H1 (cell line): ENCODE results near the gene MBD3L2B. TPM values are rescaled to one million over a fixed set of nuclear protein-coding genes. Genes with fewer than 3 reads are reported as not detected.

Experiments
- TBP ChIP-seq: IDR thresholded peaks from 2 replicates; pipeline ENCODE4 v1.6.1; 2011; ENCODE audit warnings: low read depth, low read length, improper control_type of control experiment
- polyA plus RNA-seq, 7 experiments: library from polyadenylated mRNA; depleted of rRNA in 3 of 7; stranded (reverse) in 5 of 7; unstranded in 2 of 7; fragments of >200 nt in 5 of 7; fragments of 200-250 nt in 2 of 7; gene quantifications; 1 replicate in 5 of 7; 2 replicates in 1 of 7; 4 replicates in 1 of 7; pipeline versions ENCODE4 v1.2.1 to v1.2.3, GENCODE V29; 2011 to 2013; ENCODE audit warnings: missing spikeins in 2 of 7, mixed read lengths in 2 of 7
- total RNA-seq: library from RNA; stranded (reverse); fragmentation: NEBNext Ultra II Directional; extraction: Animal tissue kit (Norgen Biotek cat#: 25700); gene quantifications from 2 replicates; pipeline ENCODE4 v1.2.1, GENCODE V29; 2021

MBD3L2B gene
- total and polyA plus RNA-seq, 2 of the 8 experiments (the other 6 are each of a cell fraction or from before 2014, with no cell fraction given): not detected

- TF ChIP-seq TBP: no peak
Measured at GRCh38 chr19:7000333-7000732, 20.9 kb downstream of the MBD3L2B start (continued).
